Colonic mucosa (tissue), 4 donors: Measurements from ENCODE around the gene CAPN9. TPM values are rescaled to one million over a fixed set of nuclear protein-coding genes. Genes with fewer than 3 reads are reported as not detected.

ENCODE experiments used
- DNase-seq: peaks from one replicate; pipeline ENCODE4 v3.0.0-alpha.2; 2020
- H3K27ac ChIP-seq: fragments of 200-600 bp; one replicate; pipeline ENCODE4 v1.8.0; 2021
- H3K27me3 ChIP-seq: fragments of 200-600 bp; one replicate; pipeline ENCODE4 v1.8.0; 2021
- H3K36me3 ChIP-seq: fragments of 200-600 bp; one replicate; pipeline ENCODE4 v1.8.0; 2021
- H3K4me1 ChIP-seq: fragments of 200-600 bp; one replicate; pipeline ENCODE4 v1.8.0; 2021; ENCODE audit warnings: mild to moderate bottlenecking
- H3K4me3 ChIP-seq: fragments of 200-600 bp; one replicate; pipeline ENCODE4 v1.8.0; 2021
- H3K9ac ChIP-seq, 2 donors: one replicate each; pipeline ENCODE4 v1.7.0; 2013; ENCODE audit warnings: control low read depth in 2 of 2, low read depth in 2 of 2, low read length in 2 of 2
- H3K9me3 ChIP-seq: fragments of 200-600 bp; one replicate; pipeline ENCODE4 v1.8.0; 2021
- intact Hi-C: fragments of 100-400 bp; cut with DNase I; formaldehyde crosslinking; loops from one replicate; pipeline ENCODE4 v1.14.1; 2022
- total RNA-seq, 2 donors: library from RNA; stranded (reverse); fragmentation: NEBNext Ultra II Directional in 1 of 2; extraction: Animal tissue kit (Norgen Biotek cat#: 25700) in 1 of 2; gene quantifications; one replicate each; pipeline ENCODE4 v1.2.1, GENCODE V29; 2021
- TF ChIP-seq, protein P1 (sequence below): fragments of 200-600 bp; IDR thresholded peaks from one replicate; pipeline ENCODE4 v1.8.0; 2022; ENCODE audit warnings: antibody characterized with exemption, mild to moderate bottlenecking
- donor health status: healthy.
- donor health status: DM: no; HTN: no; CAD: no.
- donor health status: DM: no; HTN: no; CAD: no.

Gene CAPN9
- total RNA-seq, 2 donors from 2014 or later: 14.3 to 36.3 TPM

GRCh38 chr1:230758709-230759368, 11.7 kb downstream of the CAPN9 start:
- no peak for DNase-seq
- no peak overlapping the region for H3K27ac ChIP-seq
- no peaks in the 10 kb centered on the region for H3K27me3 ChIP-seq
- no peaks in the 10 kb centered on the region for H3K4me1 ChIP-seq
- intact Hi-C loops: no loop called here
- TF ChIP-seq, protein P1, sequence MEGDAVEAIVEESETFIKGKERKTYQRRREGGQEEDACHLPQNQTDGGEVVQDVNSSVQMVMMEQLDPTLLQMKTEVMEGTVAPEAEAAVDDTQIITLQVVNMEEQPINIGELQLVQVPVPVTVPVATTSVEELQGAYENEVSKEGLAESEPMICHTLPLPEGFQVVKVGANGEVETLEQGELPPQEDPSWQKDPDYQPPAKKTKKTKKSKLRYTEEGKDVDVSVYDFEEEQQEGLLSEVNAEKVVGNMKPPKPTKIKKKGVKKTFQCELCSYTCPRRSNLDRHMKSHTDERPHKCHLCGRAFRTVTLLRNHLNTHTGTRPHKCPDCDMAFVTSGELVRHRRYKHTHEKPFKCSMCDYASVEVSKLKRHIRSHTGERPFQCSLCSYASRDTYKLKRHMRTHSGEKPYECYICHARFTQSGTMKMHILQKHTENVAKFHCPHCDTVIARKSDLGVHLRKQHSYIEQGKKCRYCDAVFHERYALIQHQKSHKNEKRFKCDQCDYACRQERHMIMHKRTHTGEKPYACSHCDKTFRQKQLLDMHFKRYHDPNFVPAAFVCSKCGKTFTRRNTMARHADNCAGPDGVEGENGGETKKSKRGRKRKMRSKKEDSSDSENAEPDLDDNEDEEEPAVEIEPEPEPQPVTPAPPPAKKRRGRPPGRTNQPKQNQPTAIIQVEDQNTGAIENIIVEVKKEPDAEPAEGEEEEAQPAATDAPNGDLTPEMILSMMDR: no peak
- H3K9me3 ChIP-seq: no peaks in the 10 kb centered on the region
- no peaks in the 10 kb centered on the region for H3K36me3 ChIP-seq
- no peak overlapping the region for H3K4me3 ChIP-seq
- no peak overlapping the region for H3K9ac ChIP-seq

DNA sequence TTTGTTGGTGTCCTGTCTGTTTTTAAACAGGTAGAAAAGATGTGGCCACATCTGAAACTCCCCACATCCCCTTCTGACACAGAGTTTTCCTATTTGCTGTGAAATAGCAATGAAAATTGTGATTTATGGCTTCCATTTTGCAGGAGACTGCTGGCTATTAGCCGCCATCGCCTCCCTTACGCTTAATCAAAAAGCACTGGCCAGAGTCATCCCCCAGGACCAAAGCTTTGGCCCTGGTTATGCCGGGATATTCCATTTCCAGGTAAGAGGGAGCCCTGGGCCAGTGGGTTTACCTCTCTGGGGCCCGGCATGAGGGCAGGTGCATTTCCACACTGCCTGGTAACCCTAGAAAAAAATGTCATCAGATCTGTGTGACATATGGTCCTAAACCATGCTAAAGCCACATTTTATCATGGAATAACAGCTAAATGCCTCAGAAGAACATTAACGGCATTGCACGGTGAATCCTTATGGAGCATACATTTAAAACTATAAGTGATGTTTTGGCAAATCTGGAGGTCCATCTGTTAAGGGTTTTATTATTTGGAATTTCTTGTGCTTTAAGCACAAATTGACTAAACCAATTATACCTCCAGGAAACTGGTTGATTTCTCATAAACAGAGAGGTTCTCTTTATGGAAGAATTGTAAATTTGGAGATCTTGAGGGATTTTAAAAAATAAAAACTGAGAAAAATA, 12.3 kb downstream of the CAPN9 start:
- H3K36me3 ChIP-seq: no peaks in the 10 kb centered on the region
- no peak for DNase-seq
- TF ChIP-seq, protein P1: no peak
- intact Hi-C loops: no loop called here
- H3K4me3 ChIP-seq: no peak overlapping the region
- H3K9ac ChIP-seq: no peak overlapping the region
- H3K27me3 ChIP-seq: no peaks in the 10 kb centered on the region
- H3K27ac ChIP-seq: no peak overlapping the region
- H3K4me1 ChIP-seq: no peaks in the 10 kb centered on the region
- H3K9me3 ChIP-seq: no peaks in the 10 kb centered on the region

DNA sequence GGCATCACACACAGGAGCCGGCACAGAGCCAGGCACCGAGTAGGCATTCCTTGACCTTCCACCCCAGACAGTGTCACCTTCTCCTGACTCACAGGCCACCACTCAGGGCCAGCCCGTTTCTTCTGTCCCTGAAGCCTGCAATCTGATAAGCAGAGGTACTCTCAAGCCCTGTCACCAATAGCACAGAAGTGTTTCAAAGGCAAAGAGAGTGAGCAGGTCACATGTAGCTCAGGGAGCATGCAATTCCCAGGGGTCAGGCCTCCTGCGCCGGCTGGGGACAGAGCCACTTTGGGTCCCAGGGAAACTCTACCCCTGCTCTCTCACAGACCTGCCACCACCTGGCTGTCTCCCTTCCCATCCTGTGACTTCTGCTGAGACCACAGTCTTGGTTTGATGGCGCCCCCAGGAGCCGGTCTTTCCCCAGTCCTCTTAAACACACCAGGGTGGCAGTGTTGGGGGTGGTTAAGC, 13.2 kb downstream of the CAPN9 start:
- no peaks in the 10 kb centered on the region for H3K4me1 ChIP-seq

GRCh38 chr1:230761443-230762167, 14.4 kb downstream of the CAPN9 start:
- no peak for DNase-seq
- H3K27me3 ChIP-seq: no peaks in the 10 kb centered on the region
- H3K27ac ChIP-seq: no peak overlapping the region
- no peak overlapping the region for H3K4me3 ChIP-seq
- no peak overlapping the region for H3K9ac ChIP-seq
- no peaks in the 10 kb centered on the region for H3K9me3 ChIP-seq
- intact Hi-C loops: no loop called here
- H3K4me1 ChIP-seq: no peaks in the 10 kb centered on the region
- H3K36me3 ChIP-seq: no peaks in the 10 kb centered on the region
- TF ChIP-seq, protein P1: no peak

More for the DNA sequence above, 13.2 kb downstream of the CAPN9 start:
- Histone ChIP-seq H3K27me3 (no peaks in the 10 kb centered on the region), H3K9ac (no peak overlapping the region), H3K27ac (no peak overlapping the region), H3K36me3 (no peaks in the 10 kb centered on the region), H3K9me3 (no peaks in the 10 kb centered on the region), H3K4me3 (no peak overlapping the region)
- TF ChIP-seq, protein P1: no peak
- intact Hi-C loops: no loop called here
- DNase-seq: no peak

- intact Hi-C loops: no loop called here
- H3K36me3 ChIP-seq: no peaks in the 10 kb centered on the region
- H3K27me3 ChIP-seq: no peaks in the 10 kb centered on the region
- H3K27ac ChIP-seq: no peak overlapping the region
- H3K9ac ChIP-seq: no peak overlapping the region
- no peaks in the 10 kb centered on the region for H3K9me3 ChIP-seq
- TF ChIP-seq, protein P1: no peak
- H3K4me3 ChIP-seq: no peak overlapping the region
- H3K4me1 ChIP-seq: no peaks in the 10 kb centered on the region
- no peak for DNase-seq
Measured at GRCh38 chr1:230763927-230764591, 16.9 kb downstream of the CAPN9 start.
